Activated gamma-delta T cell (primary cell): ENCODE results near the gene GPN3.
"Not testable (repeated sequence)": the region's sequence is repeated elsewhere in the genome, so short reads cannot be mapped to it uniquely, and the experiment has no call there.

ENCODE experiments used
- DNase-seq: peaks from one replicate; lab custom pipeline; 2025; lab: John Stamatoyannopoulos, UW
- total RNA-seq, 2 donors: gene quantifications; one replicate each; lab custom pipeline; 2026; lab: John Stamatoyannopoulos, UW

GPN3 gene
- 12.4 to 13.6 reads per million in 2 donors for total RNA-seq

GRCh38 chr12:110468214-110469048, at the start of gene GPN3, which contains the start of gene FAM216A:
GPN3 (minus strand) TSS chr12:110468257; CDS start chr12:110468203, 54 bp downstream.
FAM216A (plus strand) TSS chr12:110468845; CDS start chr12:110468876, 31 bp downstream.
- DNase-seq: peak; percentile 82

DNA sequence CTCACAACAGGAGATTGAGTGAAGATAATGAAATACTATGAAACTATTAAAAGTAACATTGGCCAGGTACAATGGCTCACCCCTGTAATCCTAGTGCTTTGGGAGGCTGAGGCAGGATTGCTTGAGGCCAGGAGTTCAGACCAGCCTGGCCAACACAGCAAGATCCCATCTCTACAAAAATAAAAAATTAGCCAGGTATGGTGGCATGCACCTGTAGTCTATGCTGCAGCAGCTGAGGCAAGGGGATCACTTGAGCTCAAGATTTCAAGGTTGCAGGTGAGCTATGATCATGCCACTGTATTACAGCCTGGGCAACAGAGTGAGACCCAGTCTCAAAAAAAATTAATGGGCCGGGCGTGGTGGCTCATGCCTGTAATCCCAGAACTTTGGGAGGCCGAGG, 48.9 kb upstream of the GPN3 start:
- no peak for DNase-seq

DNA sequence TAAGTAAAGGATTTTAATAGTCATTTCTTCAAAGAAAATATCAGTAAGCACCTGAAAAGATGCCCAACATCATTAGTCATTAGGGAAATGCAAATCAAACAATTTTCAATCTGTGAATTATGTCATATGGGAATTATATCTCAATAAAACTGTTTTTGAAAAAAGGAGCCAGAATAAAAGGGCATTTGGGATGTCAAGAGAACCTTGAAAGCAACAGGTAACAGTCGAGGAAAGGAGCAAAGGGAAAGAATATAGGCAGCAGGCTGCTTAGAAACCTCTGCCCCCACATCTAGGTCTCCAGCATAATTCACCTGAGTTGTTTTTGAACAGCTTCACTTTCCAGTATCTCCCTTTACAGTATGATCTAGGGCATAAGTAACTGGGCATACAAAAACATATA, 46.3 kb upstream of the GPN3 start:
- DNase-seq: no peak

- DNase-seq: no peak
Measured at GRCh38 chr12:110513842-110514241, 45.8 kb upstream of the GPN3 start.

DNA sequence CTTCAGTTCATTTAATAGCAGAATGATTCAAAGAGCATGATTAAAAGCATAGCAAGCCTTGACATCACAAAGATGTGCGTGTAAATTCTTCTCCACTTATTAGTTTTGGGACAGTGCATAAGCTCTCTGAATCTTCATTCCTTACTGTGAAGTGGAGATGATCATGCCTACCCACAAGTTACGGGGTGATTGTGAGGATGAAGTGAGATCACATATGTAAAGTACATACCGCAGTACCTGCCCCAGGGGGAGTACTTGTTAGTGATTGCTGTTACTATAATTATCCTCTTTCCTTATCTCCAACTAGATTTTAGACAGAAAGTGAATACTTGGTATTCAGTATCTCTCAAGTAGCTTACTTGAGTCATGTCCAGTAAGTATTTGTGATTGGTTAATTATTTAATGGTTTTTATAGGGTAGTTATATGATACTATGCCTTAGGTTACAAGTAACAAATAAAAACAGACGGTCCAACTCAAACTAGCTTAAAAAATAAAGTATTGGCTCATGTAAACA, 40.1 kb upstream of the GPN3 start:
- no peak for DNase-seq

DNA sequence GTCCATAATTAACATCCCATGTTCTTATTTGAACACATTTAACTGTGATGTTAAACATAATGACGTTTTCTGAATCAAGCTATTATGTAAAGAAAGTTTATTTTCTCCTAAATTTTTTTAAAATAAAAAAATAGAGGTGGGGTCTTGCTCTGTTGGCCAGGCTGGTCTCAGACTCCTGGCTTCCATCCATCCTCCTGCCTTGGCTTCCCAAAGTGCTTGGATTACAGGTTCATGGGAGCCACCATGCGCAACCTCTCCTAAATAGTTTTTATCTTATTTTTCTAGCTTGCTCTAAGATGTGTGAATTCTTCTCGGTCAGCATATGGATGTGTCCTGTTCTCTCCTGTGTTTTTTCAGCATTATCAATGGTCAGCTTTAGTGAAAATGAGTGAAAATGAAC, 37.3 kb upstream of the GPN3 start:
- DNase-seq: no peak

DNA sequence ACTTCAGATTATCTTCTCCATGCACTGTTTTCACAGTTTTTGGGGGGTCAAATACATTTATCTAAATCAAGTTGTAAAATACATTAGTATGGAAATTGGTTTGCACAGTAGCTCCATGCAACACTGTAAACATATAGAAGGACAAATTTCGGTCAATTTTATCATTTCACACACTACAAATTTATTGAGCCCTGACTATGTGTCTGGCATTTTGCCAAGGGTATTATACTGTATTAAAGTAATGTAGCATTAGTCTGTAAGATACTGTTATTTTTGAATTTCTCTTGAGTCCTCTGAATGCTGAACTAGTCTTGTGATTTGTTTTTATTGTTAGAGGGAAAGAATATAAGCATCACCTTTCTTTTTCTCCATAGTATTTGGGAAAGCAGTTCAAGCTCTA, 35.4 kb upstream of the GPN3 start:
- no peak for DNase-seq

DNA sequence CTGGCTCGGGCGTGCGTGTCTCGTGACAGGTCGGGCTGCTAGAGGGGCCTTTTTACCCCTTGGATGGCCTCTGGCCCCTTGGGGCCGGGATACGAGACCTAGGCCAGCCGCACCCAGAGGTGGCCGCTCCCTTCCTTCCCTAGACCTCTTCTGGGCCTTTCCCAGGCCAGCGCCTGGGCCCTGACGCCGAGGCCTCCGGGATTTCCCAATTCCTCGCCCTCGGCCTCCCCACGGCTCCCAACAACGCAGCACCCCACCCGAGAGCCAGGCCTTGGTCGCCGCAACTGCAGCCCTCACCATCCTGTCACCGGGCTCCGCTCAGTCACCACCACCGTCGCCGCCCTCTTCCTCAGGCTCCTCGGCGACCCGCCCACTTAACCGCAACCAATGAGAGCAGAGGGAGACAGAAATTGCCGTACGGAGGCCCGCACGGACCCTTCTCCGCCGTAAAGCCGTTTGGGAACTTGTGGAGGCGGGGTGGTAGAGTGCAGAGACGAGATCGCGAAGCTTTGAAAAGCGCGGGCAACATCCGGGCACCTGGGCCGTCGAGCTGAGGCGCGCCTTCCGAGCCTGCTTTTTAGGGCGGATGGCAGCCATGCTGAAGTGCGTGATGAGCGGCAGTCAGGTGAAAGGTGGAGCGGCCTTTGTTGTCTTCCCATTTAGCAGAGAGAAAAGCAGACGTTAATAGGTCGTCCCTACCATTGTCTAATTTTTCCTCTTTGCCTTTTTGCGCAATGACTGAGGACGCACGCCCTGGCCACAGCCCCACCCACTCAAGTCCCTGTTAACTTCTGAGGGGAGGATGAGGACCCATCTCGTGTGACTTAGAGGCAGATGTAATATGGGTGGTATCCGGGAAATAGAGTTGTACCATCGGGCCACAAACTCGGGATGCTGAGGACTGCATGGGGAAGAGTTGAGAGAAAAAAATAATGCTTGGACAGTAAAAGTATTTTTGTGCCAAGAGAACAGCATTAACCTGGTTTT, 34.0 kb upstream of the GPN3 start, which contains the start of the genes RAD9B and VPS29:
Gene RAD9B, plus strand, starts transcription at position 580 of the 987 bp plus-strand sequence. Its CDS starts 7 bp downstream, at position 587.
Gene VPS29, minus strand, starts transcription at position 360 of the 987 bp plus-strand sequence. Its CDS starts 60 bp downstream, at position 300.
- DNase-seq: peak; percentile 91

DNA sequence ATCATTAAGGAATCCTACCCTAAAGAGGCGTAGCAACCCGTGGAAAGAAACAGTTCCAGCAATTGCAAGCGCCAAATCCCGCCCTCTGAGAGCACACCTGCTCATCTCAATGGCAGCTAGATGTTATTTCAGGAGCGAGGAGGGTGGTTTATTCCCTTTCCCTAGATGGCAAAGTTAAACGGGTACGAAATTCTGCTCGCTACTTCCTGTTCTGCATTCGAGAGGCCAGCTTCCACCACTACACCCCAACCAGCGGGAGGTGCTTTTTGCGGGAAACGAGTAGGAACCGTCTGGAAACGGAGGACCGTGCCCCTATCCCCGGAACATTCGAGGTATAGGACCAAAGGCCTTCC, 33.3 kb upstream of the GPN3 start:
- DNase-seq: no peak

DNA sequence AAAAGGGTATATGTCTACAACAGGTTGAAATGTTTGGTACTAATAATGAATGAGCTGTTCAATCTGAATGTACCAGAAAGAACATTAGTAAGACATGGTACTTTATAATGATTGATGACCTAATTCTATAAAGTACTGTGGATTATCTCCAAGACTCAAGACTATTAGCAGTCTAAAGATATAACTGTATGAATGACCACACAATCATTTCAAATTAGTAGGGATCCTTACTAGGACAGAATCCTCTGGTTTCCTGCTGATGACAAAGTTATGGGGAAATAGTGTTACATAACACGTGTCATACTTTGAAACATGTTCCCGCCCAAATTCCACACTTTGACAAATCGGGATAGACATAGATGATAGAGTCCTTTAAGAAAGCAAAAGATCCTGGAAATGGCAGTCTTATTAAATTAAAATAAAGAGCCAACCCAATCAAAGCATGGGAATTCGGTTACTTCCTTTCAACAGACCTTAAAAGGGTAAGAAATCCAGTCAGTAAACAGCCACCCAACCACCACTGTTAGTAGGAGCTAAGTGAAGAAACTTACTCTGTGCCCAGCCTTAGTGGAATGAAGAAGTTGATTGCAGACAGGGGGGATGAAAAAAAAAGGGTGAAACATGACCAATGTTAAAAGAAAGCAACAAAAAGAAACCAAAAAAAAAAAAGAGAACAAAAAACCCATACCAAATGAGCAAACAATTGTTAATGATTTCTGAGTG, 31.1 kb upstream of the GPN3 start:
- no peak for DNase-seq

GRCh38 chr12:110475426-110475825, 7.4 kb upstream of the GPN3 start:
- DNase-seq: no peak

DNA sequence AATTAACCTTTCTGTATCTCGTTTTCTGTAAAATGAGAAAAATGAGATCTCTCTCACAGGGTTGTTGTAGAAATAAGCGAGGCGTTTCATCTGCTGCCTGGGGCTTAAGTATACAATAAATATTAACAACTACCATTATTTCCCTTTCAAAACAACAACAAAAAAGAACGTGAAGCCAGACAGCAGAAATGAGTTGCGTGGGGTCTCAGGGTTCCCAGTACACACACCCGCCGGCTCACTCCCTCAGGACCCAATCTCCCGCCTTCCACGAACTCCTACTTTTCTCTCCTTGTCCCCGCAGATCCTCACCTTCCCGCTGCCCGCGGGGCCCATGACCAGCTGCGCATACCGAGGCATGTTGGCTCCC, 227 bp downstream of the GPN3 start:
- DNase-seq: no peak

DNA sequence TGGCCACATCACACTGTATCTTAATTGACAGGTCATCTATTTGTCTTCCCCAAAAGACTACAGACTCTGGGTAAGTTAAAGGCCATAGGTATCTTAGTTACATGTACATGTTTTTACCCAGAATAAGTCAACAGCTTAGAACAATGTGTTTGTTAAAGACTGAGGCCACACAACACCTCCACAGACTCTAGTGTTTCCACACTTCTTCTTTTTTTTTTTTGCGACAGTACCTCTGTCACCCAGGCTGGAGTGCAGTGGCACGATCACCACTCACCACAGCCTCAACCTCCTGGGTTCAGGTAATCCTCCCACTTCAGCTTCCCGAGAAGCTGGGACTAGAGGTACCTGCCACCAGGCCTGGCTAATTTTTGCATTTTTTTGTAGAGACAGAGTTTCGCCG, 1.3 kb downstream of the GPN3 start:
- DNase-seq: no peak

- DNase-seq: not testable (repeated sequence)
Measured at GRCh38 chr12:110465765-110466164, 2.3 kb downstream of the GPN3 start.

GRCh38 chr12:110465024-110465423, 3.0 kb downstream of the GPN3 start:
- DNase-seq: no peak

- DNase-seq: not testable (repeated sequence)
Measured at GRCh38 chr12:110461189-110461588, 6.9 kb downstream of the GPN3 start.

DNA sequence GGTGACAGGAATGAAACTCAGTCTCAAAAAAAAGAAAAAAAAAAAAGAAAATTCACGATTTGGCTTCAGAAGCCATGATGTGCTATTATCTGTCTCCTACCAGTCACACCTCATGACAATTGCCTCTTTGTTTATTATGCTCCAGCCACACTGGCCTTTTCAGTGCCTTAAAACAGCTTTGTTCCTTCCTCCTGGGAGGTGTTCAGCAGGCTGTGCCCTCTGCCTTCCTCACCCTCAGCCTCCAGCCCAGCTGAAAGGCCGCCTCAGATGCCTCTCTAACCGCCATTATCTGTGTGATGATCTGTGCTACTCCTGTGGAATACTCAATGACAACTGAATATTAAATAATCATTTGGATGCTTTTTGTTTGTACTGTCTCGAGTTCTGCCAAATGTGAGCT, 9.3 kb downstream of the GPN3 start:
- DNase-seq: no peak

GRCh38 chr12:110453569-110454296, 14.3 kb downstream of the GPN3 start:
- no peak for DNase-seq

GRCh38 chr12:110451263-110451662, 16.8 kb downstream of the GPN3 start:
- no peak for DNase-seq

GRCh38 chr12:110449799-110450497, 18.1 kb downstream of the GPN3 start, which contains the start of gene ARPC3:
ARPC3 (minus strand) TSS chr12:110450337; CDS start chr12:110450260, 77 bp downstream.
- DNase-seq: peak; percentile 88
